Measurements from ENCODE around the gene LTBP3.

DNA sequence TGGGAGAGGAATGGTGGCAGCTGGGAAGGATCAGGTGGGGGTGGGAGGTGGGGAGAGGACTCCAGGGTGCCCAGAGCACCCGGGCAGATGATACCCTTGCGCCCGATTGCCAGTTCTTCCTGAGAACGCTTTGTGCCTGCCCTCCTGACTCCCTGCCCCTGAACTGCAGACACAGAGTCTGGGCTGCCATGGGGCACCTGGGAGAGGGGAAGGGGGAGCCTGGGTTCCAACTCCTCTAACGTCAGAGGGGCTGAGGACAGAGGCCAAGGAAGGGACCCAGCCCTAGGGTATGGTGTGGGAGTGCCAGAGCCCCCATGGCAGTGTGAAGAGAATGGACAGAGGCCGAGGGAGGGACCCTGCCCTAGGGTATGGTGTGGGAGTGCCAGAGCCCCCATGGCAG is 38.4 kb upstream of the LTBP3 start:
- no peak for TF ChIP-seq ZNF10 (tag by site-specific recombination; IDR thresholded peaks at IDR 0.05)
- TF ChIP-seq ZNF549 (tag by site-specific recombination; IDR thresholded peaks at IDR 0.05): no peak
- TF ChIP-seq, protein P1, sequence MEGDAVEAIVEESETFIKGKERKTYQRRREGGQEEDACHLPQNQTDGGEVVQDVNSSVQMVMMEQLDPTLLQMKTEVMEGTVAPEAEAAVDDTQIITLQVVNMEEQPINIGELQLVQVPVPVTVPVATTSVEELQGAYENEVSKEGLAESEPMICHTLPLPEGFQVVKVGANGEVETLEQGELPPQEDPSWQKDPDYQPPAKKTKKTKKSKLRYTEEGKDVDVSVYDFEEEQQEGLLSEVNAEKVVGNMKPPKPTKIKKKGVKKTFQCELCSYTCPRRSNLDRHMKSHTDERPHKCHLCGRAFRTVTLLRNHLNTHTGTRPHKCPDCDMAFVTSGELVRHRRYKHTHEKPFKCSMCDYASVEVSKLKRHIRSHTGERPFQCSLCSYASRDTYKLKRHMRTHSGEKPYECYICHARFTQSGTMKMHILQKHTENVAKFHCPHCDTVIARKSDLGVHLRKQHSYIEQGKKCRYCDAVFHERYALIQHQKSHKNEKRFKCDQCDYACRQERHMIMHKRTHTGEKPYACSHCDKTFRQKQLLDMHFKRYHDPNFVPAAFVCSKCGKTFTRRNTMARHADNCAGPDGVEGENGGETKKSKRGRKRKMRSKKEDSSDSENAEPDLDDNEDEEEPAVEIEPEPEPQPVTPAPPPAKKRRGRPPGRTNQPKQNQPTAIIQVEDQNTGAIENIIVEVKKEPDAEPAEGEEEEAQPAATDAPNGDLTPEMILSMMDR (tag by site-specific recombination; IDR thresholded peaks at IDR 0.05): no peak
- no peak for TF ChIP-seq ZNF114 (tag by site-specific recombination; IDR thresholded peaks at IDR 0.05)
- TF ChIP-seq ZNF560 (tag by site-specific recombination; IDR thresholded peaks at IDR 0.05; ENCODE audit: borderline replicate concordance): no peak
- no peak for TF ChIP-seq ZNF561 (tag by site-specific recombination; IDR thresholded peaks at IDR 0.05; ENCODE audit: borderline replicate concordance)
- TF ChIP-seq, protein P2, sequence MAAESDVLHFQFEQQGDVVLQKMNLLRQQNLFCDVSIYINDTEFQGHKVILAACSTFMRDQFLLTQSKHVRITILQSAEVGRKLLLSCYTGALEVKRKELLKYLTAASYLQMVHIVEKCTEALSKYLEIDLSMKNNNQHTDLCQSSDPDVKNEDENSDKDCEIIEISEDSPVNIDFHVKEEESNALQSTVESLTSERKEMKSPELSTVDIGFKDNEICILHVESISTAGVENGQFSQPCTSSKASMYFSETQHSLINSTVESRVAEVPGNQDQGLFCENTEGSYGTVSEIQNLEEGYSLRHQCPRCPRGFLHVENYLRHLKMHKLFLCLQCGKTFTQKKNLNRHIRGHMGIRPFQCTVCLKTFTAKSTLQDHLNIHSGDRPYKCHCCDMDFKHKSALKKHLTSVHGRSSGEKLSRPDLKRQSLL (tag by site-specific recombination; IDR thresholded peaks at IDR 0.05): no peak

Data from HEK293 (cell line).